ENCODE measurements around the gene CSNK1D. TPM values are rescaled to one million over a fixed set of nuclear protein-coding genes. Genes with fewer than 3 reads are reported as not detected.

CSNK1D gene
- total and polyA plus RNA-seq, 4 donors: 72.7 to 160 (median 123) TPM

DNA sequence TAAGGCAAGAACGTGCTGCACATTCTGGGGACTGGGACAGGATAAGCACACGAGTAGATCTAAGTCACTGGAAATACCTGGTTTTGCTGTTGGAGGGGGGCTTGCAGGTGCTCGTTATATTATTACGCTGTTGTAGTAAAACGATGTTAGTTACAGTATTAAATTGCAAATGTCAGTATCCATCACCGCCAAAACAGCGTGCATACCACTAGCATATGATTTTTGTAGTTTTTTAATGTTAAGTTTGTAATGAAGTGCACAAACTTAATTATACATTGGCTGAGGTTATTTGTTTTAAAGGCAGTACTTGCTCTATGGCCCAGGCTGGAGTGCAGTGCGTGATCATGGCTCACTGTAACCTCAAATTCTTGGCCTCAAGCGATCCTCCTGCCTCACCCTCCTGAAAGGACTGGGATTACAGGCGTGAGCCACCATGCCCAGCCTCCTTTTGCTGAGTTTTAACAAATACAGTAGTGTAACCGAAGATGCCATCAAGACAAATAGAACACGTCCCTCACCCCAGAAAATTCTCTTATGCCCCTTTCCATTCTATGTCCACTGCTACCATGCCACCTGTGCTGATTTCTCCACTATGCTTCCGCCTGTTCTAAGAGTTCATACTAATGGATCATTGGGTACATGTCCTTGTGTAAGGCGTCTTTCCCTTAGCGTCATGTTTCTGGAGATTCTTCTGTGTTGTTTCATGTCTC, 20.7 kb upstream of the CSNK1D start:
- Histone ChIP-seq H3K27ac (ENCODE audit: low read depth in 1 of 2, low read length in 1 of 2) (peak overlapping the region in 1 of 2 donors; percentile 23), H3K27me3 (ENCODE audit: control insufficient read depth in 3 of 3, insufficient read depth in 3 of 3, low read length in 2 of 3) (no peaks in the 10 kb centered on the region), H3K9me3 (ENCODE audit: control insufficient read depth in 4 of 4, insufficient read depth in 3 of 4, low read length in 3 of 4) (no peaks in the 10 kb centered on the region), H3K36me3 (ENCODE audit: control insufficient read depth in 4 of 4, insufficient read depth in 4 of 4, low read length in 4 of 4) (no peaks in the 10 kb centered on the region), H3K4me1 (ENCODE audit: control insufficient read depth in 5 of 5, insufficient read depth in 5 of 5, low read length in 5 of 5) (peaks cover 7 to 21% (median 11%) of the 10 kb centered on the region in 5 donors), H3K9ac (ENCODE audit: insufficient read depth in 1 of 2, low read length in 2 of 2) (peak overlapping the region in 1 of 2 donors; percentile 13), H3K4me3 (no peak overlapping the region)
- DNase-seq (no peak), ATAC-seq (ENCODE audit: insufficient read depth, low FRiP score) (no peak)
- TF ChIP-seq, protein P1, sequence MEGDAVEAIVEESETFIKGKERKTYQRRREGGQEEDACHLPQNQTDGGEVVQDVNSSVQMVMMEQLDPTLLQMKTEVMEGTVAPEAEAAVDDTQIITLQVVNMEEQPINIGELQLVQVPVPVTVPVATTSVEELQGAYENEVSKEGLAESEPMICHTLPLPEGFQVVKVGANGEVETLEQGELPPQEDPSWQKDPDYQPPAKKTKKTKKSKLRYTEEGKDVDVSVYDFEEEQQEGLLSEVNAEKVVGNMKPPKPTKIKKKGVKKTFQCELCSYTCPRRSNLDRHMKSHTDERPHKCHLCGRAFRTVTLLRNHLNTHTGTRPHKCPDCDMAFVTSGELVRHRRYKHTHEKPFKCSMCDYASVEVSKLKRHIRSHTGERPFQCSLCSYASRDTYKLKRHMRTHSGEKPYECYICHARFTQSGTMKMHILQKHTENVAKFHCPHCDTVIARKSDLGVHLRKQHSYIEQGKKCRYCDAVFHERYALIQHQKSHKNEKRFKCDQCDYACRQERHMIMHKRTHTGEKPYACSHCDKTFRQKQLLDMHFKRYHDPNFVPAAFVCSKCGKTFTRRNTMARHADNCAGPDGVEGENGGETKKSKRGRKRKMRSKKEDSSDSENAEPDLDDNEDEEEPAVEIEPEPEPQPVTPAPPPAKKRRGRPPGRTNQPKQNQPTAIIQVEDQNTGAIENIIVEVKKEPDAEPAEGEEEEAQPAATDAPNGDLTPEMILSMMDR (IDR thresholded peaks at IDR 0.05; ENCODE audit: control extremely low read depth, extremely low read depth): no peak
- WGBS, 2 donors: 85 to 90% methylated on average over 15 of the region's 15 CpGs

DNA sequence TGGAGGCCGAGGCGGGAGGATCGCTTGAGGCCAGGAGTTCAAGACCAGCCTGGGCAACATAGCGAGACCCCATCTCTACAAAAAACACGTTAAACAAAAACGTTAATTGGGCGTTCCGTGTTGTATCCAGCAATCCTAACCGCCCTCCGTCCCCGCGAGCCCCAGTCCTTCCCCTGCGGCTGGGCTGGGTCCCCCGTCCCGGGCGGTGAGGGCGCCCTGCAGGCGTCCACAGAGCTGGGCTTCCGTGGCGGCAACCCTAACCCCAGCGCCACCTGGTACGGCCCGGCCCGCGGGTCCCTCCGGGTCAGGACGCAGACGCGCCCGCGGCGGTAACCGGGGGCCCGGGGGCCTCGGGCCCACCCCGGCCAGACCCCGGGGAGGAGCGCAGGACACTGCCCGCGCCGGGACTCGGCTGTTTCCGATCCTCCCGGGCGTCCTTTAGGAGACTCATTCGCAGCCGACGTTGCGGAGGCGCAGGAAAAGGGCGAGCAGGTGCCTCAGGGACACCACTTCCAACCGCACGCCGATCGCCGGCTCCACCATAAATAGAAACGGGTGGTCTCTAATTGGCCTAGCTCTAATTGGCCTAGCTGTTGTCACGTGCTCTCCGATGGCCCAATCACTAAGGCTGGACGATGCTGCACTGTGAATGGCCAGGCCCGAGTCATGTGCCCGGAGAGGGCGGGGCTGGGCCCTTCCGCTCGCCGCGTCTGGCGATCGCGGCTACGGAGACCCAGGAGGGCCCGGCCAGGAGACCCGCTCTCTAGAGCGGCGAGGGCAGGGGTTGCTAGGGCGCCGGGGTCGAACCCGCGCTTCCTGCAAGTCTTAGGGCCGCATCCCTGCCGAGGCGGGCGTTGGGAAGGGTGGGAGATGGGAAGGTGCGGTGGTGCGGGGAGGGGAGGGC, 19.0 kb upstream of the CSNK1D start:
- Histone ChIP-seq H3K4me3 (peak overlapping the region; percentile 72), H3K36me3 (ENCODE audit: control insufficient read depth in 4 of 4, insufficient read depth in 4 of 4, low read length in 4 of 4) (no peaks in the 10 kb centered on the region), H3K9ac (ENCODE audit: insufficient read depth in 1 of 2, low read length in 2 of 2) (peak overlapping the region in 1 of 2 donors; percentile 28), H3K9me3 (ENCODE audit: control insufficient read depth in 4 of 4, insufficient read depth in 3 of 4, low read length in 3 of 4) (no peaks in the 10 kb centered on the region), H3K27ac (ENCODE audit: low read depth in 1 of 2, low read length in 1 of 2) (peak overlapping the region; percentile 96 to 97), H3K4me1 (ENCODE audit: control insufficient read depth in 5 of 5, insufficient read depth in 5 of 5, low read length in 5 of 5) (peaks cover 5 to 21% (median 8%) of the 10 kb centered on the region in 5 donors), H3K27me3 (ENCODE audit: control insufficient read depth in 3 of 3, insufficient read depth in 3 of 3, low read length in 2 of 3) (no peaks in the 10 kb centered on the region)
- DNase-seq (peak; percentile 97 to 99 (median 98)), ATAC-seq (ENCODE audit: insufficient read depth, low FRiP score) (peak; percentile 90)
- WGBS, 2 donors: 4% methylated on average over 75 to 86 of the region's 86 CpGs
- TF ChIP-seq, protein P1 (IDR thresholded peaks at IDR 0.05; ENCODE audit: control extremely low read depth, extremely low read depth): no peak

DNA sequence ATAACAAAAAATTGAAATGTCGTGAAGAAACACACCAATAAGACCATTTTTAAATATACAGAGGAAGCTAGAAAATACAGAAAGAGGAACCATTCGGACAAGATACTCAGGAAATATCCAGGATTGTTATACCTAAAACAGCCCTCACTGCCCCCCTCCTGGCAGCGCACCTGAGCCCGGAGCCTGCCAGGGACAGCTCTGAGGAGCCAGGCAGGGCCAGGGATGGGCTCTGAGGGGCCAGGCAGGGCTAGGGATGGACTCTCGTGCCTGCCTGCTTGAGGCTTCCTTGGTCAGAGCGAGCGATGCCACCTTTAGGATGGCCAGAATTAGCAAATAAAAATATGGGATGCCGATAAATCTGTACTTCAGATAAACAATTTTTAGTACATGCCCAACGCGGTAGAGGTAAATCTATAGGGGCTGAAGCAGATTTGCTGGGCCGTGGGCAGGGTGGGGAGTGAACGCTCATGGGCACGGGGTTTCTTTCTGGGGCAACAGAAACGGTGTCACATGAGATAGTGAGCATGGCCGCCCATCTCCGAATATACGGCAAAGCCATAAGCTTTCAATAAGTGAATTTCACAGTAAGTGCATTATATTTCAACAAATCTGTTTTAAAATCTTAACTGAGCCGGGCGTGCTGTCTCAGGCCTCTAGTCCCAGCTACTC, 18.2 kb upstream of the CSNK1D start:
- peak overlapping the region; percentile 96 to 97 for H3K27ac ChIP-seq (ENCODE audit: low read depth in 1 of 2, low read length in 1 of 2)
- DNase-seq: no peak

More for the DNA sequence above, 18.2 kb upstream of the CSNK1D start:
- TF ChIP-seq, protein P1 (IDR thresholded peaks at IDR 0.05; ENCODE audit: control extremely low read depth, extremely low read depth): no peak
- Histone ChIP-seq H3K27me3 (ENCODE audit: control insufficient read depth in 3 of 3, insufficient read depth in 3 of 3, low read length in 2 of 3) (no peaks in the 10 kb centered on the region), H3K4me3 (no peak overlapping the region), H3K9me3 (ENCODE audit: control insufficient read depth in 4 of 4, insufficient read depth in 3 of 4, low read length in 3 of 4) (no peaks in the 10 kb centered on the region), H3K9ac (ENCODE audit: insufficient read depth in 1 of 2, low read length in 2 of 2) (no peak overlapping the region), H3K36me3 (ENCODE audit: control insufficient read depth in 4 of 4, insufficient read depth in 4 of 4, low read length in 4 of 4) (no peaks in the 10 kb centered on the region), H3K4me1 (ENCODE audit: control insufficient read depth in 5 of 5, insufficient read depth in 5 of 5, low read length in 5 of 5) (peaks cover under 1 to 23% (median 8%) of the 10 kb centered on the region in 5 donors)
- WGBS, 2 donors: 75 to 85% methylated on average over 19 of the region's 19 CpGs
- ATAC-seq (ENCODE audit: insufficient read depth, low FRiP score): no peak
